Sigmoid colon (tissue), 4 donors: Measurements from ENCODE around the gene PTPN14.

Experiments used
- CTCF ChIP-seq, 4 experiments: fragments of 450-650 bp in 3 of 4; fragments of 200-600 bp in 1 of 4; IDR thresholded peaks; one replicate each; pipeline ENCODE4 v1.5.1; 2016 to 2019; ENCODE audit warnings: antibody characterized with exemption in 4 of 4, mild to moderate bottlenecking in 3 of 4, moderate library complexity in 2 of 4
- POLR2A ChIP-seq, 2 donors: fragments of 450-650 bp; IDR thresholded peaks; one replicate each; pipeline ENCODE4 v1.6.1; 2016; ENCODE audit warnings: antibody characterized with exemption in 2 of 2, mild to moderate bottlenecking in 2 of 2, moderate library complexity in 2 of 2
- POLR2AphosphoS5 ChIP-seq, 4 donors: sonication (generic); formaldehyde crosslinking; IDR thresholded peaks; one replicate each; pipeline ENCODE4 v1.6.1; 2017; ENCODE audit warnings: antibody characterized with exemption in 4 of 4

DNA sequence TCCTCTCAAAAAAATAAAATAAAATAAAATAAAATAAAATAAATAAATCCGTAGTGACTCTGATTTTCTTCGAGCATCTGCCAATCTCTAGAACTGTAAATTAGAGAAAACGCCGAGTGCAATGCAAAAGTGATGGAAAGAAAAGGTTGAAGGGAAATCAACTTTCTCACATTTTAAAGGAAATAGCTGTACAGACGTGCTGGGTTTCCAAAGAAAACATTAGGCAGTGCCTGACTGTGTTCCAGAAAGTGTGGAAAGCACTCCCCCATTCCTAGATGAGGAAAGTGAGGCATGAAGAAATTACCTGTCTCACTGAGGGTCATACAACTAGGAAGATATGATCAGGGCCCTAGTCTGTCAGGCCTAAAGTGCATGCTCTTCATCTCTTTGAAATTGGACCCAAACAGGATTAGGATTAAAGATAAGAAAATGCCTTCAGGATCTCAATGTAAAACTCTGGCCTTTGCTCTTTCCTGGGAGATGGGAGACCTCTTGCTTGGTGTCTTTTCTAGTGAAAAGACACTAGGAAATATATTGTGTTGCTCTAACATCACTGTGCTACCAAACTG lies 1.8 kb upstream of the PTPN14 start:
- TF ChIP-seq CTCF (IDR thresholded peaks at IDR 0.05) = no peak
- TF ChIP-seq POLR2A (IDR thresholded peaks at IDR 0.05) = no peak
- TF ChIP-seq POLR2AphosphoS5 (IDR thresholded peaks at IDR 0.05) = no peak
